Frontal cortex (tissue), 4 donors: ENCODE measurements around the gene EIF2AK3. TPM values are rescaled to one million over a fixed set of nuclear protein-coding genes. Genes with fewer than 3 reads are reported as not detected.
"Not testable (repeated sequence)": the region's sequence is repeated elsewhere in the genome, so short reads cannot be mapped to it uniquely, and the experiment has no call there.

Experiments
- DNase-seq, 2 donors: peaks; one replicate each; pipeline ENCODE4 v3.0.0; 2012; ENCODE audit warnings: low spot score in 2 of 2
- FAIRE-seq: peaks from 2 replicates; lab custom pipeline; 2012; peaks lifted over from hg19 to GRCh38; lab: Jason Lieb, UNC
- total RNA-seq: library from RNA; depleted of rRNA; stranded (reverse); fragments of >200 nt; gene quantifications from one replicate; pipeline ENCODE4 v1.2.3, GENCODE V29; 2014
- donor health status: control.
- donor health status: control.
- donor health status: control.

Gene EIF2AK3
- 28.9 TPM for total RNA-seq

GRCh38 chr2:88627055-88627855 is at the start of gene EIF2AK3:
Gene EIF2AK3 (minus strand): TSS chr2:88627464. CDS start chr2:88627274, 190 bp downstream.
- FAIRE-seq (peak; percentile 98), DNase-seq (peak; percentile 93 to 97)

- DNase-seq (no peak), FAIRE-seq (no peak)
Observed at GRCh38 chr2:88673363-88673762, 46.1 kb upstream of the EIF2AK3 start.

- FAIRE-seq (no peak), DNase-seq (peak in 1 of 2 donors; percentile 38)
Observed at GRCh38 chr2:88671786-88672427, 44.6 kb upstream of the EIF2AK3 start.

GRCh38 chr2:88669482-88670214 is 42.4 kb upstream of the EIF2AK3 start:
- DNase-seq (peak in 1 of 2 donors; percentile 22), FAIRE-seq (no peak)

- DNase-seq (no peak), FAIRE-seq (no peak)
Observed at GRCh38 chr2:88668862-88669261, 41.6 kb upstream of the EIF2AK3 start.

- DNase-seq, result no peak
Observed at GRCh38 chr2:88667219-88667618, 40.0 kb upstream of the EIF2AK3 start.

GRCh38 chr2:88666576-88666975 is 39.3 kb upstream of the EIF2AK3 start:
- FAIRE-seq (no peak), DNase-seq (no peak)

More at GRCh38 chr2:88667219-88667618, 40.0 kb upstream of the EIF2AK3 start:
- FAIRE-seq, result no peak

GRCh38 chr2:88660622-88661021 is 33.4 kb upstream of the EIF2AK3 start:
- FAIRE-seq, result no peak
- DNase-seq, result no peak

- DNase-seq (peak in 1 of 2 donors; percentile 11), FAIRE-seq (no peak)
Observed at GRCh38 chr2:88659538-88659915, 32.3 kb upstream of the EIF2AK3 start.

- DNase-seq (no peak), FAIRE-seq (no peak)
Observed at GRCh38 chr2:88658881-88659537, 31.7 kb upstream of the EIF2AK3 start.

- FAIRE-seq (no peak), DNase-seq (no peak)
Observed at GRCh38 chr2:88658326-88658725, 31.1 kb upstream of the EIF2AK3 start.

GRCh38 chr2:88657131-88657530 is 29.9 kb upstream of the EIF2AK3 start:
- no peak for FAIRE-seq

GRCh38 chr2:88656690-88657089 is 29.4 kb upstream of the EIF2AK3 start:
- DNase-seq (no peak), FAIRE-seq (no peak)

More at GRCh38 chr2:88657131-88657530, 29.9 kb upstream of the EIF2AK3 start:
- no peak for DNase-seq

GRCh38 chr2:88654714-88655113 is 27.4 kb upstream of the EIF2AK3 start:
- no peak for DNase-seq
- no peak for FAIRE-seq

GRCh38 chr2:88651646-88652045 is 24.4 kb upstream of the EIF2AK3 start:
- no peak for DNase-seq
- FAIRE-seq, result no peak

GRCh38 chr2:88645291-88645882 is 18.1 kb upstream of the EIF2AK3 start:
- DNase-seq, FAIRE-seq: not testable (repeated sequence)

- DNase-seq (no peak), FAIRE-seq (no peak)
Observed at GRCh38 chr2:88642278-88642677, 15.0 kb upstream of the EIF2AK3 start.

- no peak for FAIRE-seq
- no peak for DNase-seq
Observed at GRCh38 chr2:88641330-88641729, 14.1 kb upstream of the EIF2AK3 start.

GRCh38 chr2:88639865-88640264 is 12.6 kb upstream of the EIF2AK3 start:
- FAIRE-seq, result no peak

GRCh38 chr2:88638743-88639142 is 11.5 kb upstream of the EIF2AK3 start:
- DNase-seq, result no peak
- FAIRE-seq, result no peak

More at GRCh38 chr2:88639865-88640264, 12.6 kb upstream of the EIF2AK3 start:
- no peak for DNase-seq
